HG03095 (cell line): Measurements from ENCODE around the gene KRTAP5-4.
"Not testable (repeated sequence)": the region's sequence is repeated elsewhere in the genome, so short reads cannot be mapped to it uniquely, and the experiment has no call there.

ENCODE experiments used
- ATAC-seq: cut with Tn5 transposase; IDR thresholded peaks from one replicate; pipeline ENCODE4 v1.9.1; 2021; ENCODE audit warnings: moderate library complexity; ENCODE audit not compliant: unreplicated experiment

KRTAP5-4 gene

DNA sequence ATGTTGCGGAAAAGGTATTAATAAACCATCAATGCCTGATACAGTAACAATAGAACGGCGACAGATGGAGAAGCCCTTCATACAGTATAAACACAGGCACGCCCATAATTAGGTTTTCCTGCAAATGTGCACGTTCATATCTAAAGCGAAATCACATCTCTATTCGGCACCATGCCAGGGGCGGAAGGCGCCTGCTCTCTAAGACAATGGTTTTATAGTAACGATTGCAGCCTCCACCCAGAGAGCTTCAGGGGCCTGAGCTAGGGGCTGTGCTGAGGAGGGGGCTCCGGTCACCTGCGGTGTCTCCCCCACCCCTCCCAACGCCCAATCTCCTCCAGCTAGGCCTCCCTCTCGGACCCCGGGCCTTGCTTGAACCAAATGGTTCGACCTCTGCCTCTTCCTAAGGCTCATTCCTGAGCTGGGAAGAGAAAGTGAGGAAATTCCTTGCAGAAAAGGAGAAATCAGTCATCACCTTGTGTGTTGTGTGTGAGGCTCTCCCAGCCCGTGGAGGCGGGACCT, 17.2 kb upstream of the KRTAP5-4 start:
- no peak for ATAC-seq

DNA sequence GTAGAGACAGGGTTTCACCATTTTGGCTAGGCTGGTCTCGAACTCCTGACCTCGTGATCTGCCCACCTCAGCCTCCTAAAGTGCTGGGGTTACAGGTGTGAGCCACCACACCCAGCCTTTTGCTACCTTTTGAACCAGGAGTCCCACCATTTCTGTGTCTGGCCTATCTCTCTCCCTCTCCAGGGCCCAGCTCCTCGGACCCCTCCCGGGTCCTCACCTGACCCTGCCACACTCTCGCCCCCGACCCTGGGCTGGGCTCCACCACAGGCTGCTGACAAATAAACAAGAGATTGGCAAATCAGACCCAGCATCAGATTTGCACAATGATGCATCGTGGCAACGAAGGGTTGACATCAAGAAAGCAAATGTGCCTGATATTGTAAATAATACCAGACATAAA, 16.4 kb upstream of the KRTAP5-4 start:
- ATAC-seq: no peak

DNA sequence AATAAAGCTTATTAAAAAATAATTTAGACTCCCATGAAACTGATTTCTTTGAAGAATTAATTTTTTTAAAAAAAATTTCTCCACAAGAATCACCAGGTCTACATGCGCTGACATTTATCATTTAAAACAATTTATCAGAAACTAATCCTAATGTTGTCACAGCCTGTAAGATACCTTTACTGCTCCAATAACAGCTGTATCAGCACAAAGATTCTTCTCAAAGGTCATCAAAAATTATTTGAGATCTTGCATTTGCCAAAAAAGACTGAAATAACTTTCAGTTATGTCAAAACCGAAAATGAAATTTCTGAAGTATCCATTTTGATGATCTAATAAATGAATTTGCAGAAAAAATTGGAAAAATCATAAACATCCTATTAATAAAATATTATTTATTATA, 15.7 kb upstream of the KRTAP5-4 start:
- no peak for ATAC-seq

- ATAC-seq: no peak
These were observed 14.5 kb upstream of the KRTAP5-4 start for GRCh38 chr11:1636291-1636950.

DNA sequence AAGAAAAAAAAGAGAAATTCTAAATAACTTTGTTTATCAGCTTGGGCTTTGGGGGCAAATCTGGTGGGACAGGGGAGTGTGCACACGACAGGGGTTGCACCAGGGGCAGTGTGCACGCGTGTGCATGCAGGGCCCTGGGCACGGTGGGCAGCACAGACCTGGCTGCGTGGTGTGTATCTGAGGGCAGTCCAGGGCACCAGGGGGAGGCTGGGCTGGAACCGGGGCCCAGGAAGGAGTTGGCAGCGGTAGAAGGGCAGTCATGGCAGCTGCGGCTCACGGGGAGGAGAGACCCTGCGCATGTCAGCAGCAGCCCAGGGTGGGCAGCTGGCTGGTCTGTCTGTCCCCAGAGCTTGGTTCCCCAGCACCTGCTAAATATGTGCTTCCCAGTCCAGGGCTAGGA, 11.9 kb upstream of the KRTAP5-4 start:
- no peak for ATAC-seq

DNA sequence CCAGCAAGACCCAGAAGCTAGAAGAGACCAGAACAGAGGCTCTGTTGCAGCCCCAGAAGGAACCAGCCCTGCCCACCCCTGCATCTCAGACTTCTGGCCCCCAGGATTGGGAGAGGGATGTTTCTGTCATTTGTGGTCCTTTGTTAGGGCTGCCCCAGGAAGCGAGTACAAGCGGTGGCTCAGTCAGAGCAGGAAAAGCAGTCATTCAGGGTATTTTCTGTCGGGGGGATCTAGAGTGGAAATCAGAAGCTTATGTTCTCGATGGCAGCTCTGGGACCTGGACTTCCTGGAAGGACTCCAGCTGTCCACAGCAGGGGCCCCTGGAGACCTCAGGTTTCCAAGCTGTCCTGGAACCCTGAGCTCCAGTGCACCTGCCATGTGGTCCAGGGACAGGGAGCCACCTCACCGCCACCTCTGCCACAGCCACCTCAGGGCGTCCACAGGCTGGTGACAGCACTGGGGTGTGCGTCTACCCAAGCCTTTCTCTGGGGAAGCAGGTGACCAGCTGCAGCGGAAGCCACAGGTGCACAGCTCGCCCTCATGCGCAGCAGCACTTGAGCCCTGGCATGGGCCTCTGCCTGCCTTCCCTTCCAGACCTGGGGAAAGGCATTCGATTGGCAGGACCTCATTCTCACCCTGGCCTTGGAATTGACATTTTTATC, 10.2 kb upstream of the KRTAP5-4 start:
- ATAC-seq: no peak

- no peak for ATAC-seq
These were observed 9.2 kb upstream of the KRTAP5-4 start for GRCh38 chr11:1631066-1631568.

- ATAC-seq: no peak
These were observed 8.3 kb upstream of the KRTAP5-4 start for GRCh38 chr11:1630271-1630670.

- no peak for ATAC-seq
These were observed 7.6 kb upstream of the KRTAP5-4 start, which contains the start of gene KRTAP5-5 for GRCh38 chr11:1629326-1630185. Gene KRTAP5-5, plus strand, starts transcription at chr11:1629775. Its CDS starts 66 bp downstream, at chr11:1629841.

DNA sequence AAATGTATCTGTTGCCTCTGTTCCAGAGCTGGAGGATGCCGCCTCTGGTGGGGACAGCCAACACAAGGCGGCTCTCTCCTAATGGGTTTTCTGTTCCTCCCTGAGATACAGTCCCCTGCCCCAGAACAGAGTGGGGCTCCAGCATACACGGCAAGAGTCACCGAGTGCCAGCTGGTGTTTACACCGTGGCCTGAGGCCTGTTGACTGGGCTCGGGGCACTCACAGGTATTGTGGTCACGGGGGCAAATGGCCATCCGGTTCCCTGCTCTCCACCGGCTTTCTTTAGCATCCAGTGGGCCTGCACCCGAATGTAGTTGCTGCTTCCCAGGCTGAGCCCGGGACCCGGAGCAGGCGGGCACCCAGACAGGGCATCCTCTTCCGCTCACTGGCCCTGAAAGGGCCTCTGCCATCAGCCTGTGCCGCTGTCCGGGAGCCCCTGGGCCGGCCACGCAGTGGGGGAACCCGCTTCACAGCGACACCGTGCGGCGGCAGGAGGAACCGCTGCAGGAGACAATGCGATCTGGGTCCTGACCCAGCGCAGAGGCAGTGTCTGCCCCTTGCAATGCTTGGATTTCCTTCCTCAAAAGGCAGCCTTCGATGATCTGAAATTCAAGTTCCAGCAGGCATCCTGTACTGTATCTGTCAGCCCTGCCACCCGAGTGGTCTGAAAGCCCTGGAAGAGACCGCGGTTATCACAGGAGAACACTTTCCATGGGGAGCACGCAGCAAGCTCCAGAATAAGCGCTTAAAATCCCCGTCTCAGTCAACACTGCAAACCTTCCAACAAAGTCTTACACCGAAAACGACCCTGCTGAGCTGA, 6.8 kb upstream of the KRTAP5-4 start:
- ATAC-seq: no peak

DNA sequence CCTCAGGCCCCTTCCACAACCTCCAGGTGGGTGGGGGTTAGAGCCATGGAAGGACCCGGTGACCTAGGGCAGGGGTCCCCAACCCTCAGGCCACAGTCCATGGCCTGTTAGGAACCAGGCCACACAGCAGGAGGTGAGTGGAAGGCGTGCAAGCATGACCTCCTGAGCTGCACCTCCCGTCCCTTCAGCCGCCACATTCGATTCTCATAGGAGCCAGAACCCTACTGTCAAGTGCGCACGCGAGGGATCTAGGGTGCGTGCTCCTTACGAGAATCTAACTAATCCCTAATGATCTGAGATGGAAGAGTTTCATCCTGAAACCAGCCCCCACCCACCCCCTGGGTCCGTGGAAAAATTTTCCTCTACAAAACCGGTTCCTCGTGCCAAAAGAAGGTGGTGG, 3.6 kb upstream of the KRTAP5-4 start:
- no peak for ATAC-seq

DNA sequence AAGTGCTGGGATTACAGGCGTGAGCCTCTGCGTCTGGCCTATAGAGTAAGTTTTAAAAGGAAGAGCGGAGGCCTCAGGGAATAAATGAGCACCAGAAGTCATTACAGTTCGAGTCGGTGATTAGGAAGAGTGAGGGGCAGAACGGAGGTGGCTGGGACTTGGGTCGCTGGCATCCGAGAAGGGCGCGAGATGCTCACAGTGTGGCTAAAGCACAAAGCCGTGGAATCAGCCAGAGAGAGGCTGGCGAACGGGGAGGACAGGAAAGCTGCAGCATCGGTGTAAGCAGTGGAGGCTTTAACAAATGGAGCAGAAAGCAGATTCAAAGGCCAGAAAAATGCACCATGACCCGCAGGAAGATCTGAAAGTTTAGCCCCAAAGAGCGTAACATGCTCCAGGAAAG, 2.7 kb upstream of the KRTAP5-4 start:
- no peak for ATAC-seq

DNA sequence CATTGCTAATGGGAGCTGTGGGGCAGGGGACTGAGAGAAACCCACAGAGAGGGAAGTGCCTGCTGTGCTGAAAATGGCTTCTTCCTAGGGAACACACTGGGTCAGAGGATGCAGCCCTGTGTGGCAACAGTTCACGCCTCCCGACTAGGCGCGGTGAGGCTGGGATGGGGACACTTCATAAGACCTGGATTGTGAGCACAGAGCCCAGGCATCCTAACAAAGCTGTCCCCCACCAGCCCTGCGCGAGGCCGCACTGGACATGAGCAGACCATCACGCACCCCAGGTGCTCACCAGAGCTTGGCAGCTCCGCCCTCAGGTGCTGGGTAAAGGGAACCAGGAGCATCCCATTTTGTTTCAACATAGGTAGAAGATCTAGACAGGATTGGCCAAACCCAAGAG, 1.8 kb upstream of the KRTAP5-4 start:
- ATAC-seq: no peak

DNA sequence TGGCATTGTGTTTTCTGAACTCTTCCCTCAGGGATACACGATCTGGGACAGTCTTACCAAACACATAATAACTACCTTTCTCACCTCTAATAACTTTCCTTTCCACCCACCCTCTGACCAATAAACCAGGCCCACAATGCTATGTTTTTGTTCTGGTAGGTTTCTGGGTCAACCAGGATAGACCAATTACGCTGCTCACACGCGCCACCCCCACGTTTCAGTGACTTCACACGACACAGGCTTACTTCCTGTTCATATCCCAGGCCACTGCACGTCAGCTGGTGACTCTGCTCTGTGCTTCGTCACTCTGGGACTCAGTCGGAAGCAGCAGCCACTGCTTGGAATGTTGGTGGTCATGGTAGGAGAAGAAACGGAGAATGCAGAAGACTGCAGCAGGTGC, 2.5 kb downstream of the KRTAP5-4 start:
- no peak for ATAC-seq

DNA sequence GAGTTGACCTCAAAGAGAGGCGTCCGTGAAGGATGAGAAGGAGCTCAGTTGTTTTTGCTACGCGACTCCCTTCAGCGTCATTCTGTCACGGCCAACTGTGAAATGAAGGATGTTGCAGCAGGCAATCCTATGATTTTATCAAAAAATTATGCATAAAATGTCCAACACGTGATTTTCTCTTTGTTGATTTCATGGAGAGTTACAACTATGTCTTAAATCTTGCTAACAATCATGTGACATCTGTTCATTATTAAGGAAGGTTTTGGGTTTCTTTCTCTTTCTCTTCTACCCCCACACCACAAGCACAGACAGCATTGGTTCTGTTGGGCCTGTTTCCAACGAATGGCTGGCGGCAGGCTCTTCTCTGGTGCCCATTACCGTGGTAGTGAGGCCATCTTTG, 3.7 kb downstream of the KRTAP5-4 start:
- ATAC-seq: no peak

DNA sequence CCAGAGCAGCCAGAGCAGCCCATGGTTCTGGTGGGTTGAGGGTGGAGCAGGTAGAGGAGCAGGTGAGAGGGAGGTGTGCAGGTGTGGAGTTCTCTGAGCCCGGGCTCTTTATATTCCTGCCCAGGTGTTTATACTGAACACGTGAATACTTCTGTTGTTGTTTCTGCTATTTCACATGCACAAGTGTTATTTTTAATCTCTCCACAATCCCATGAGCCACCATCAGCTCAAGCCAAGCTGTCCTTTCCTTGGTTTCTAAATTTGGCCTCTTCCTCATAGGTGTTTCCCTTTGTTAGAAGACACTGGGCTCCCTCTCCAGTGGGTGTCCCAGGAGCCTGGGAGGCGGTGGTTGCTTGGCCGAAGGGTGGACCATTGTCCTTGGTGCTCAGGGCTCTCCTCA, 13.6 kb downstream of the KRTAP5-4 start, which contains the start of gene KRTAP5-3:
KRTAP5-3 (minus strand) TSS at position 101 of the 400 bp plus-strand sequence; CDS start at position 23, 78 bp downstream.
- ATAC-seq: no peak

- not testable (repeated sequence) for ATAC-seq
These were observed 14.0 kb downstream of the KRTAP5-4 start for GRCh38 chr11:1607901-1608300.

GRCh38 chr11:1607156-1607845, 14.6 kb downstream of the KRTAP5-4 start:
- not testable (repeated sequence) for ATAC-seq

GRCh38 chr11:1605923-1606322, 16.0 kb downstream of the KRTAP5-4 start:
- peak; percentile 97 for ATAC-seq

DNA sequence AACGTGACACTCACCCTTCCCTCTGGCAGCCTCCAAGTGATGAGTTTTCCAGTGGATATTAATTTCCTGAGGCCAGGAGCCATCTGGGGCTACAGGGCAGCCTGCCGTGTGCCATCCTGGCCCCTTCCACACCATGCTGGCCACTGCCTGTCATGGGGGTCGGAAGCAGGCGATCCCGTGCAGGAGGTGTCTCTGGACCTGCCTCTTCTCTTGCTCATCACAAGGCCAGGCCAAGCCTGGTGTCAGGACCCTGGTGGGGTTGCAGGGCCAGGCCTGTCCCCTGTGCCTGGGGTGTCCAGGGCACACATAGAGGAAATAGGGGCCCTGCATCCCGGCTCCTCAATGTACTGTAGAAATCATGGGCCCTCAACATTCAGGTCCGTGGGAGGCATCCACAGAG, 17.2 kb downstream of the KRTAP5-4 start:
- ATAC-seq: no peak
